ENCODE results near the gene PCGF3.
"Not testable (repeated sequence)": the region's sequence is repeated elsewhere in the genome, so short reads cannot be mapped to it uniquely, and the experiment has no call there.

The PCGF3 gene

GRCh38 chr4:684623-685327 lies 20.9 kb upstream of the PCGF3 start:
- no peaks in the 10 kb centered on the region for H3K36me3 Mint-ChIP-seq (ENCODE audit: low read depth)
- peaks cover 12% of the 10 kb centered on the region for H3K4me1 Mint-ChIP-seq (ENCODE audit: low read depth)

GRCh38 chr4:685679-686412 lies 19.8 kb upstream of the PCGF3 start:
- no peaks in the 10 kb centered on the region for H3K9me3 Mint-ChIP-seq
- H3K4me3 Mint-ChIP-seq: no peak overlapping the region
- no peaks in the 10 kb centered on the region for H3K36me3 Mint-ChIP-seq (ENCODE audit: low read depth)
- H3K4me1 Mint-ChIP-seq (ENCODE audit: low read depth): peaks cover 4% of the 10 kb centered on the region
- H3K27ac Mint-ChIP-seq: no peak overlapping the region
- no peaks in the 10 kb centered on the region for H3K27me3 Mint-ChIP-seq

More at GRCh38 chr4:684623-685327, 20.9 kb upstream of the PCGF3 start:
- Mint-ChIP-seq H3K27ac (no peak overlapping the region), H3K27me3 (no peaks in the 10 kb centered on the region), H3K9me3 (no peaks in the 10 kb centered on the region), H3K4me3 (no peak overlapping the region)

- no peak overlapping the region for H3K4me3 Mint-ChIP-seq
- H3K36me3 Mint-ChIP-seq (ENCODE audit: low read depth): no peaks in the 10 kb centered on the region
- no peaks in the 10 kb centered on the region for H3K27me3 Mint-ChIP-seq
Measured at GRCh38 chr4:686413-687040, 19.1 kb upstream of the PCGF3 start.

GRCh38 chr4:687048-687970 lies 18.3 kb upstream of the PCGF3 start:
- no peak overlapping the region for H3K4me3 Mint-ChIP-seq
- no peaks in the 10 kb centered on the region for H3K9me3 Mint-ChIP-seq
- peaks cover 4% of the 10 kb centered on the region for H3K4me1 Mint-ChIP-seq (ENCODE audit: low read depth)
- no peaks in the 10 kb centered on the region for H3K36me3 Mint-ChIP-seq (ENCODE audit: low read depth)
- no peak overlapping the region for H3K27ac Mint-ChIP-seq
- H3K27me3 Mint-ChIP-seq: no peaks in the 10 kb centered on the region

More at GRCh38 chr4:686413-687040, 19.1 kb upstream of the PCGF3 start:
- Mint-ChIP-seq H3K27ac (no peak overlapping the region), H3K9me3 (no peaks in the 10 kb centered on the region), H3K4me1 (ENCODE audit: low read depth) (peaks cover 4% of the 10 kb centered on the region)

- Mint-ChIP-seq H3K27ac (no peak overlapping the region), H3K9me3 (no peaks in the 10 kb centered on the region), H3K4me1 (ENCODE audit: low read depth) (no peaks in the 10 kb centered on the region)
Measured at GRCh38 chr4:687971-688853, 17.4 kb upstream of the PCGF3 start.

GRCh38 chr4:688854-689681 lies 16.6 kb upstream of the PCGF3 start, which contains the start of gene SLC49A3:
TSS of gene SLC49A3 (minus strand) at chr4:689151. CDS start at chr4:689127, 24 bp downstream.
- Mint-ChIP-seq H3K4me3 (peak within 1 kb of the TSS; percentile 37), H3K4me1 (ENCODE audit: low read depth) (no peaks in the 10 kb centered on the region), H3K9me3 (no peaks in the 10 kb centered on the region), H3K27ac (no peak within 1 kb of the TSS), H3K27me3 (no peaks in the 10 kb centered on the region), H3K36me3 (ENCODE audit: low read depth) (no peaks in the 10 kb centered on the region)

More at GRCh38 chr4:687971-688853, 17.4 kb upstream of the PCGF3 start:
- peak overlapping the region; percentile 37 for H3K4me3 Mint-ChIP-seq
- no peaks in the 10 kb centered on the region for H3K27me3 Mint-ChIP-seq
- no peaks in the 10 kb centered on the region for H3K36me3 Mint-ChIP-seq (ENCODE audit: low read depth)

GRCh38 chr4:689723-690122 lies 15.9 kb upstream of the PCGF3 start:
- Mint-ChIP-seq H3K27ac (no peak overlapping the region), H3K9me3 (no peaks in the 10 kb centered on the region), H3K36me3 (ENCODE audit: low read depth) (no peaks in the 10 kb centered on the region), H3K27me3 (no peaks in the 10 kb centered on the region), H3K4me3 (no peak overlapping the region), H3K4me1 (ENCODE audit: low read depth) (no peaks in the 10 kb centered on the region)

GRCh38 chr4:692771-693554 lies 12.7 kb upstream of the PCGF3 start:
- peaks cover 3% of the 10 kb centered on the region for H3K27me3 Mint-ChIP-seq
- no peak overlapping the region for H3K4me3 Mint-ChIP-seq
- H3K9me3 Mint-ChIP-seq: no peaks in the 10 kb centered on the region
- no peaks in the 10 kb centered on the region for H3K4me1 Mint-ChIP-seq (ENCODE audit: low read depth)
- no peaks in the 10 kb centered on the region for H3K36me3 Mint-ChIP-seq (ENCODE audit: low read depth)
- no peak overlapping the region for H3K27ac Mint-ChIP-seq

- H3K4me3 Mint-ChIP-seq; H3K36me3 Mint-ChIP-seq (ENCODE audit: low read depth); H3K27ac Mint-ChIP-seq; H3K4me1 Mint-ChIP-seq (ENCODE audit: low read depth); H3K9me3 Mint-ChIP-seq; H3K27me3 Mint-ChIP-seq: not testable (repeated sequence)
Measured at GRCh38 chr4:694341-694940, 11.2 kb upstream of the PCGF3 start.

GRCh38 chr4:699816-700580 lies 5.6 kb upstream of the PCGF3 start:
- H3K4me3 Mint-ChIP-seq: no peak overlapping the region
- no peak overlapping the region for H3K27ac Mint-ChIP-seq

GRCh38 chr4:700587-701264 lies 4.9 kb upstream of the PCGF3 start:
- Mint-ChIP-seq H3K27ac (no peak overlapping the region), H3K4me3 (no peak overlapping the region), H3K4me1 (ENCODE audit: low read depth) (peaks cover 23% of the 10 kb centered on the region)

More at GRCh38 chr4:699816-700580, 5.6 kb upstream of the PCGF3 start:
- Mint-ChIP-seq H3K9me3 (no peaks in the 10 kb centered on the region), H3K36me3 (ENCODE audit: low read depth) (no peaks in the 10 kb centered on the region), H3K27me3 (peaks cover 3% of the 10 kb centered on the region), H3K4me1 (ENCODE audit: low read depth) (peaks cover 19% of the 10 kb centered on the region)

More at GRCh38 chr4:700587-701264, 4.9 kb upstream of the PCGF3 start:
- H3K9me3 Mint-ChIP-seq: no peaks in the 10 kb centered on the region
- peaks cover 3% of the 10 kb centered on the region for H3K27me3 Mint-ChIP-seq
- no peaks in the 10 kb centered on the region for H3K36me3 Mint-ChIP-seq (ENCODE audit: low read depth)
